Measurements from ENCODE around the gene DGKQ.
"Not testable (repeated sequence)": the region's sequence is repeated elsewhere in the genome, so short reads cannot be mapped to it uniquely, and the experiment has no call there.

Gene DGKQ

GRCh38 chr4:1002131-1002630 is 28.8 kb upstream of the DGKQ start:
- Mint-ChIP-seq H3K27ac (no peak overlapping the region), H3K4me3 (no peak overlapping the region), H3K27me3 (peaks cover 73% of the 10 kb centered on the region), H3K36me3 (ENCODE audit: low read depth) (no peaks in the 10 kb centered on the region), H3K4me1 (ENCODE audit: low read depth) (peaks cover 8% of the 10 kb centered on the region), H3K9me3 (no peaks in the 10 kb centered on the region)
- DNase-seq = no peak

- Mint-ChIP-seq H3K27ac (no peak overlapping the region), H3K4me1 (ENCODE audit: low read depth) (peaks cover 11% of the 10 kb centered on the region), H3K36me3 (ENCODE audit: low read depth) (no peaks in the 10 kb centered on the region), H3K4me3 (no peak overlapping the region), H3K9me3 (no peaks in the 10 kb centered on the region), H3K27me3 (peaks cover 72% of the 10 kb centered on the region)
- no peak for DNase-seq
Observed at GRCh38 chr4:1001561-1002130, 28.3 kb upstream of the DGKQ start.

- H3K4me1 Mint-ChIP-seq (ENCODE audit: low read depth) = peaks cover 11% of the 10 kb centered on the region
- DNase-seq = no peak
- H3K27ac Mint-ChIP-seq = no peak overlapping the region
- H3K4me3 Mint-ChIP-seq = no peak overlapping the region
- H3K36me3 Mint-ChIP-seq (ENCODE audit: low read depth) = no peaks in the 10 kb centered on the region
- peaks cover 64% of the 10 kb centered on the region for H3K27me3 Mint-ChIP-seq
- no peaks in the 10 kb centered on the region for H3K9me3 Mint-ChIP-seq
Observed at GRCh38 chr4:1000686-1001260, 27.4 kb upstream of the DGKQ start.

GRCh38 chr4:999882-1000425 is 26.6 kb upstream of the DGKQ start:
- no peak overlapping the region for H3K27ac Mint-ChIP-seq
- no peaks in the 10 kb centered on the region for H3K36me3 Mint-ChIP-seq (ENCODE audit: low read depth)
- no peak for DNase-seq
- peaks cover 59% of the 10 kb centered on the region for H3K27me3 Mint-ChIP-seq
- no peaks in the 10 kb centered on the region for H3K9me3 Mint-ChIP-seq
- no peak overlapping the region for H3K4me3 Mint-ChIP-seq
- H3K4me1 Mint-ChIP-seq (ENCODE audit: low read depth) = peaks cover 11% of the 10 kb centered on the region

DNA sequence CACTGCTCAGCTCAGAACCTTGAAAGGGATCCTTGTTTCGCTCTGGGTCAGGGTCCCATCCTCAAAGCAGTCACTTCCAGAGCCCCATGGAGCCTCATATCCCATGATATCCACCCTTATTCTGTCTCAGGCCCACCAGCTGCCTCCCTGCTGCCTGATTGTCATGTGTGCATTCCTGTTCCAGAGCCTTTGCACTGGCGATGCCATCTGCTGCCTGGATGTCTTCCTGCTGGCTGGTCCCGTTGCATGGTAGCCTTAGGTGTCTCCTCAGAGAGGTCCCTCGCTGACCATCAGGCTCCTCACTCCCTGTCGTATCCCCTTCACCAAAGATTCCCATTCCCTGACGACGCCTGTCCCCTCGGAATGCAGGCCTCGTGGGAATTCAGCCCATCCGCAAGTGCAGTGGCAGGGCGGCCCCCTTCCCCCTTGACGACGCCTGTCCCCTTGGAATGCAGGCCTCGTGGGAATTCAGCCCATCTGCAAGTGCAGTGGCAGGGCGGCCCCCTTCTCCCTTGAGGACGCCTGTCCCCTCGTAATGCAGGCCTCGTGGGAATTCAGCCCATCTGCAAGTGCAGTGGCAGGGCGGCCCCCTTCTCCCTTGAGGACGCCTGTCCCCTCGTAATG is 26.0 kb upstream of the DGKQ start:
- H3K4me1 Mint-ChIP-seq (ENCODE audit: low read depth) = peaks cover 11% of the 10 kb centered on the region
- DNase-seq; H3K36me3 Mint-ChIP-seq (ENCODE audit: low read depth); H3K9me3 Mint-ChIP-seq; H3K4me3 Mint-ChIP-seq; H3K27ac Mint-ChIP-seq: not testable (repeated sequence)
- H3K27me3 Mint-ChIP-seq = peaks cover 54% of the 10 kb centered on the region

DNA sequence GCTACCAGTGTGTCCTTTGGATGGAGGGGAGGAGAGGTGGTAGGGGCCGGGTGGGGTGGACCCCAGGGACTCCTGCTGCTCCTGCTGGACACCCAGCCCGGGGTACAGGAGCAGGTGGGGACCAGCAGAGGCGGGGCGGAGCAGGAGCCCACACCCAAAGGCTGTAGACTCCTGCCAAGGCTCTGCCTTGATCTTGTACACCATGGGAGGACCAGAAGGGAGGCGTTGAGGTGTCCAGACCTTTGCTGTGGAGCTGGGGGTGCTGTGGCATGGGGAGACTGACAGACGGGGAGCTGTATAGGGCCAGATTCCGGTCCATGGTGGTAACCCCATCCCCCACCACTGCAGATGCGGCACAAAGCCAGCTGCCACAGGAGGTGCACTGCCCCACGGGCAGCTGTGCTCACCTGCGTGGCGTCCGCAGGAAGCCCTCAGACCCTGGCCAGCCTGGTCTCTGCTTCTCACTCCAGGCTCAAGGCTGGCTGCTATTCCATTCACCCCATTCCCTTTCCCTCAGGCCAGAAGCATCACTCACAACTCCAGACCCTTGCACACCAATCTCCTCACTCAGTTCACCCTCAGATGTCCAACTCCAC is 24.8 kb upstream of the DGKQ start:
- H3K4me1 Mint-ChIP-seq (ENCODE audit: low read depth) = peaks cover 11% of the 10 kb centered on the region
- H3K27me3 Mint-ChIP-seq = peaks cover 45% of the 10 kb centered on the region
- no peaks in the 10 kb centered on the region for H3K36me3 Mint-ChIP-seq (ENCODE audit: low read depth)
- no peak overlapping the region for H3K4me3 Mint-ChIP-seq
- H3K9me3 Mint-ChIP-seq = no peaks in the 10 kb centered on the region
- no peak overlapping the region for H3K27ac Mint-ChIP-seq
- DNase-seq = no peak

DNA sequence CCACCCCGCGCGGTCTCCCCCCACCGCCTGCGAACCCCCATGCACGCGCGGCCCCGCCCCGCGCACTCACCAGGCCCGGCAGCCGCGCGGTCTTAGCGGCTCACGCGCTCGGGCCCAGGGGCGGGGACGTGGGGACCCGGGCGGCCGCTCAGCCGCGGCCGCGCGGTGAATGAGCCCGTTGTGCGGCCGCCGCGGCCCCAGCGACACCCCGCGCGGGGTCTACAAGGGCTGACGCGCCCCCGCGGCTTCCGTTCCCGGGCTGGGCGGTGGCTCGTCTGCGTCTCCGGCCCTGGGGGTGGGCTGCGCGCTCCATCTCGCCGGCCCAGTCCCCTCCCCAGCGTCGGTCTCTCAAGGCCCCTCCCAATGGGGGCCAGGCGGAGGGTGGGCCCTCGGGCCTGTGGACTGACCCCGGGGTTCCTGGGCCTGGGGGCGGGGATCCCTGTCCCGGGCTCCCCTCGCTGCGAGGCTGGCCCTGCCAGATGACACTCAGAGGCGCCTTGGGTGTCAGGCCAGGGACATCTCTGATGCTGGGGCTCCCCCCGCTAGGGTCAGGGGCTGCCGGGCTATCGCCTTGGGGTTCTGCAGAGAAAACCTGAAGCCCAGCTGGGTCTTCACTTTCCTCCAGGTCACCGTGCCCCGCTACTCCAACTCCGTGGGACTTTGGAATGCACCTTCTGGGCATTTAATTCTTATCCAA is 24.2 kb upstream of the DGKQ start:
- no peaks in the 10 kb centered on the region for H3K9me3 Mint-ChIP-seq
- H3K4me3 Mint-ChIP-seq = no peak overlapping the region
- H3K27ac Mint-ChIP-seq = no peak overlapping the region
- peaks cover 11% of the 10 kb centered on the region for H3K4me1 Mint-ChIP-seq (ENCODE audit: low read depth)
- H3K27me3 Mint-ChIP-seq = peaks cover 45% of the 10 kb centered on the region
- H3K36me3 Mint-ChIP-seq (ENCODE audit: low read depth) = no peaks in the 10 kb centered on the region
- no peak for DNase-seq

DNA sequence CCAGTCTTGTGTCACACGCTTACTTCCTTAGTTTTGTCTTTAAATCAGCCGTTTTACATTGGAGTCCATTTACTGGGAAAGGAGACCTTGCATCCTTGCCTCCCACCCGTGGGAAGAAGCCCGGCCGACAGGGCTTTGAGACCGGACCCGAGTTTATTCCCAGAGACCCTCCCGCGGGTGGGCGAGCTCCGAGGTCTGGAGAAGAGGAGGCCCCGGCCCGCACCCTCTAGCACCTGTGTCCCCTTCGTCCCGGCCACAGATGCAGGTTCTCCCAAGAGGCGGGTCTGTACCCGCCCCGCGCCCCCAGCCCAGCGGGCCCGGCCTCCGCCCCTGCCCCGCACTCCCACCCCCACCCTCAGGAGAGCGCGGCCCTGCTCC is 23.6 kb upstream of the DGKQ start:
- no peak for DNase-seq
- H3K36me3 Mint-ChIP-seq (ENCODE audit: low read depth) = no peaks in the 10 kb centered on the region
- peaks cover 10% of the 10 kb centered on the region for H3K4me1 Mint-ChIP-seq (ENCODE audit: low read depth)
- H3K27me3 Mint-ChIP-seq = peaks cover 41% of the 10 kb centered on the region
- no peak overlapping the region for H3K4me3 Mint-ChIP-seq
- no peak overlapping the region for H3K27ac Mint-ChIP-seq
- no peaks in the 10 kb centered on the region for H3K9me3 Mint-ChIP-seq

DNA sequence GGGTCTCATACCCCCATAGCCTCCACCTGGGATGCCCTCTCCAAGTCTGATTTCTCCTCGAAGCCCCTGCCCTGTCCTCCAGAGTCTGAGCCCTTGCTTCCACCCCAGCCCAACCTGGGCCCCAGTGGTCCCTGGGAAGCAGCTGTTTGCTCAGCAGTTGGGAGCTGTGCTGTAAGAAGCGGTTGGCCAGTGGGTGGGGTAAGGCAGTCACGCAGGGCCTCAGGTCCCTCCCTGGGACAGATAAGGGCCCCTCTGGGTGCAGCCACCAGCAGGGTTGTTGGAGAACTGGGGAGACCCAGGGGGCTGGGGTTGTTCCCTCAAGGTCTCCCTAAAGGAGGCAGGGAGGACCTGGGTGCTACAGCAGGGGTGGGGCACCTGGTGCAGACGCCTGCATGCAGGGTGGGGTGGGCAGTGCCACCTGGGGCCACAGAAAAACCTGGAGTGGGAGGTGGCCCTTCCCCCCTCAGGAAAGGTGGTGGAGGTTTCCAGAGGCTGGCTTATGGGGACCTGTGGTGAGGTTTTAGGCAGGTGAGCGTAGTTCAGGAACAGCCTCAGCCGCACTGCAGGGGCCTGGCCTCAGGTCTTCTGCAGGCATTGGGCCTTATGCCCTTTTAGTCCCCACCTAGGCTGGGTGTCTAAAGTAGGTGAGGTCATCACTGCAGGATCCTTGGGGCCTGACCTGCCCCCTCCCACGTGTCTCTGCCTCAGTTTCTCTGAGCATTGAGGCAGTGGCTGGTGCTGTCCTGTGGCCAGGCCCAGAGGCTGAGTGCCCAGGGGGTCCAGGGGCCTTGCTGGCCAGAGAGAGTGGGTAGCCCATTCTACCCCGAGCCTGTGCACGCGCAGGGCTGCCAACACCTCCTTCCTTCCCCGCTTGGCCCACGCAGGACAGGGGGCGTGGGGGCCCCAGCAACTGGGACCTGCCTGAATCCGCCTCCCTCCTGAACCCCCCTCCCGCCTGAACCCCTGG is 22.9 kb upstream of the DGKQ start:
- peaks cover 10% of the 10 kb centered on the region for H3K4me1 Mint-ChIP-seq (ENCODE audit: low read depth)
- H3K4me3 Mint-ChIP-seq = no peak overlapping the region
- H3K27me3 Mint-ChIP-seq = peaks cover 35% of the 10 kb centered on the region
- H3K9me3 Mint-ChIP-seq = no peaks in the 10 kb centered on the region
- H3K36me3 Mint-ChIP-seq (ENCODE audit: low read depth) = no peaks in the 10 kb centered on the region
- H3K27ac Mint-ChIP-seq = no peak overlapping the region
- DNase-seq = no peak

DNA sequence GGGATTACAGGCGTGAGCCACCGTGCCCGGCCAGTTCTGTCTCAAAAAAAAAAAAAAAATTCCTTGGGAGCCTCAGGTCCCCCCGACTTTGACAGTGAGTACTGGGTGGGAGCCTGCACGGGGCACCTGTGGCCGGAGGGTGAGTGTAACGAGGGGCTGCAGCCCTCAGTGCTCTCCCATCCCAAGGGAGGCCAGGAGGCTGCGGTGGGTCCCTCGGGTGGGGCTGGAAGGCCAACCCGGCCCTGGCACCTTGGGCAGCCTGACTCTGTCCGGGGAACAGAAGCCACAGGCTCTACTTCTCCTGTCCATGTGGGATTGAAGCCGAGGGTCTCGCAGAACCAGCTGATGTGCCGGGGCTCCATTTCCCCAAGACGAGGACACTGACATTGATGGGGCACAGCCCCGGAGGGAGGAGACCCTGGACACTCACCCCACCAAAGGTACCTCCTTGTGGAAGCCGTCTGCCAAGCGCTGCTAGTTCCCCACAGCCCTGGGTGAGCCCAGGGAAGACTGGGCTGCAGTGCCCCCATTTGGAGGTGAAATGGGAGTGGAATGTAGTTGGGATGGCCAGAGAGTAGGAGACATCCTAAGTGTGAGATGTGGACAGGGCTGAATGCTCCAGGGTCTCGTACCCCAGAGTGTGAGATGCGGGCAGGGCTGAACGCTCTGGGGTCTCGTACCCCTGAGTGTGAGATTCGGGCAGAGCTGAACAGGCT is 22.1 kb upstream of the DGKQ start:
- peaks cover 10% of the 10 kb centered on the region for H3K4me1 Mint-ChIP-seq (ENCODE audit: low read depth)
- peaks cover 2% of the 10 kb centered on the region for H3K36me3 Mint-ChIP-seq (ENCODE audit: low read depth)
- no peak for DNase-seq
- no peak overlapping the region for H3K27ac Mint-ChIP-seq
- no peak overlapping the region for H3K4me3 Mint-ChIP-seq
- H3K9me3 Mint-ChIP-seq = no peaks in the 10 kb centered on the region
- H3K27me3 Mint-ChIP-seq = peaks cover 29% of the 10 kb centered on the region

DNA sequence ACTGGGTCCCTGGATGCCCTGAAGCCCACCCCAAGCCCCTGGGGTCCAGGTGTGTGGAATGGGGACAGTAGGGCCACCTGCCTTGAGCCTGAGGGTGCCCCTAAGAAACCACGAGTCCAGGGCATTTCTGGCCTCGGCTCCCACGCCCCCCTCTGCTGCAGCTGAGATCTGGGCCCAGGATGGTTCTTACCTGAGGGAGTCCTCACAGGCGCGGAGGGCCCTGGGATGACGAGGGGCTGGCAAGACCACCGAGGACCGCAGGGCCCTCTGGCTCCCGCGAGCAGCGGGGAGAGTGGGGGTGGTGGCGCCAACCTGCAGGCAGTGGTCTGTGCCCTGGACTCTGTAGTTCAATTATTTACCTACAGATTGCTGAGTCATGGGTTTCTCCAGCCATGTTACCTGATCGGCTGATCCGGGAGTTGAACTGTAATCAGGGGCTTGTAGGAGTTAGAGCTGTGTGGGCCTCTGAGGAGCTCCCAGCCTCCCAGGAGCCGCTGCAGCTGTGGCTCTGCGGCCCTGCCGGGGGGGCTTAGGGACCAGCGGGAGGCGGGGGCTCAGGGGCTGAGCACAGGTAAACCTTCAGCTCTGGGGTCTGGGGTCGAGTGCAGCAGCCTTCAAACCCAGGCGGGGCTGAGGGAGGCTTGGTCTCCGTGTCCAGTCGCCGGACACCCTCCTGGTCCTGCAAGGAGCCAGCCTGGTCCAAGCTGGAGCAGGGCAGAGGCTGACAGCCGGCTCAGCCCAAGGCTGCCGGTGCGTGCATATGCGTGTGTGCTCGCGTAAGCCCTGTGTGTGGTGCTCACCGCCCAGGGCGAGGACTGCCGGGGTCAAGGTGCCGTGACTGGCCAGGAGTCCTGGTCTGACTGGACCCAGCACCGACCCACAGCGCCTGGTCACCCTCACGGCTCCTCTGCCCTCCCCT is 20.0 kb upstream of the DGKQ start, which contains the start of gene SLC26A1:
Gene SLC26A1, minus strand, starts transcription at position 294 of the 919 bp plus-strand sequence. CDS start 1,701 bp downstream, outside the sequence.
- no peak for DNase-seq
- Mint-ChIP-seq H3K36me3 (ENCODE audit: low read depth) (peaks cover 6% of the 10 kb centered on the region), H3K9me3 (no peaks in the 10 kb centered on the region), H3K4me1 (ENCODE audit: low read depth) (peaks cover 9% of the 10 kb centered on the region), H3K27ac (no peak within 1 kb of the TSS), H3K4me3 (no peak within 1 kb of the TSS), H3K27me3 (peaks cover 11% of the 10 kb centered on the region)

- no peaks in the 10 kb centered on the region for H3K9me3 Mint-ChIP-seq
- peaks cover 4% of the 10 kb centered on the region for H3K27me3 Mint-ChIP-seq
- no peak overlapping the region for H3K4me3 Mint-ChIP-seq
- no peak for DNase-seq
- H3K27ac Mint-ChIP-seq = no peak overlapping the region
- H3K4me1 Mint-ChIP-seq (ENCODE audit: low read depth) = peaks cover 11% of the 10 kb centered on the region
- H3K36me3 Mint-ChIP-seq (ENCODE audit: low read depth) = peaks cover 6% of the 10 kb centered on the region
Observed at GRCh38 chr4:992297-993110, 19.1 kb upstream of the DGKQ start.
